Keratinocyte (primary cell): ENCODE measurements around the gene CLCN3. TPM values are rescaled to one million over a fixed set of nuclear protein-coding genes. Genes with fewer than 3 reads are reported as not detected.

Experiments used
- DNase-seq: peaks from one replicate; pipeline ENCODE4 v3.0.0-alpha.2; 2011; ENCODE audit warnings: low read depth, missing footprints, low spot score
- FAIRE-seq: peaks from 2 replicates; lab custom pipeline; 2011; peaks lifted over from hg19 to GRCh38; lab: Jason Lieb, UNC
- H2AFZ ChIP-seq: 2 replicates; pipeline ENCODE4 v1.6.0; 2012; ENCODE audit warnings: low read length, control low read depth, inconsistent platforms; ENCODE audit not compliant: control insufficient read depth
- H3K27ac ChIP-seq: 2 replicates; pipeline ENCODE4 v1.5.1; 2011; ENCODE audit warnings: low read length; ENCODE audit not compliant: control insufficient read depth, insufficient read depth
- H3K27me3 ChIP-seq: 3 replicates; pipeline ENCODE4 v1.6.0; 2011; ENCODE audit warnings: low read length; ENCODE audit not compliant: control insufficient read depth, insufficient read depth; ENCODE audit errors: extremely low read depth
- H3K36me3 ChIP-seq, 2 experiments: 2 replicates in 1 of 2; 3 replicates in 1 of 2; pipeline ENCODE4 v1.5.1; 2011; ENCODE audit warnings: low read length in 2 of 2, mild to moderate bottlenecking in 1 of 2; ENCODE audit not compliant: control insufficient read depth in 2 of 2, insufficient read depth in 2 of 2; ENCODE audit errors: extremely low read depth in 1 of 2
- H3K4me1 ChIP-seq: 3 replicates; pipeline ENCODE4 v1.5.1; 2011; ENCODE audit warnings: low read length; ENCODE audit not compliant: control insufficient read depth, insufficient read depth; ENCODE audit errors: extremely low read depth
- H3K4me2 ChIP-seq: 3 replicates; pipeline ENCODE4 v1.6.0; 2011; ENCODE audit warnings: low read depth, low read length; ENCODE audit not compliant: control insufficient read depth, insufficient read depth; ENCODE audit errors: extremely low read depth
- H3K4me3 ChIP-seq, 3 experiments: fragments of 200-600 bp in 1 of 3; sonication (generic) in 1 of 3; 2 replicates in 2 of 3; 3 replicates in 1 of 3; pipeline ENCODE4 v1.5.1; 2011 to 2016; ENCODE audit warnings: low read length in 3 of 3, mild to moderate bottlenecking in 3 of 3, control low read depth in 2 of 3, inconsistent platforms in 1 of 3, low read depth in 1 of 3, mixed read lengths in 1 of 3, mixed run types in 1 of 3, moderate library complexity in 1 of 3; ENCODE audit not compliant: control insufficient read depth in 2 of 3, insufficient read depth in 2 of 3; ENCODE audit errors: extremely low read depth in 1 of 3
- H3K79me2 ChIP-seq: 2 replicates; pipeline ENCODE4 v1.6.0; 2012; ENCODE audit warnings: low read length; ENCODE audit not compliant: control insufficient read depth, insufficient read depth
- H3K9ac ChIP-seq: 3 replicates; pipeline ENCODE4 v1.6.0; 2011; ENCODE audit warnings: low read length; ENCODE audit not compliant: control insufficient read depth, insufficient read depth; ENCODE audit errors: extremely low read depth
- H3K9me1 ChIP-seq: 3 replicates; pipeline ENCODE4 v1.6.0; 2011; ENCODE audit warnings: low read length; ENCODE audit not compliant: control insufficient read depth, insufficient read depth; ENCODE audit errors: extremely low read depth
- H3K9me3 ChIP-seq: 2 replicates; pipeline ENCODE4 v1.5.1; 2012; ENCODE audit warnings: low read depth, low read length; ENCODE audit not compliant: control insufficient read depth
- H4K20me1 ChIP-seq: 3 replicates; pipeline ENCODE4 v1.6.0; 2011; ENCODE audit warnings: low read length; ENCODE audit not compliant: control insufficient read depth, insufficient read depth; ENCODE audit errors: extremely low read depth
- CTCF ChIP-seq, 3 experiments: IDR thresholded peaks in 1 of 3; conservative IDR thresholded peaks in 1 of 3; optimal IDR thresholded peaks in 1 of 3; 2 replicates in 2 of 3; 3 replicates in 1 of 3; pipeline versions ENCODE3 to v1.5.1; 2011; ENCODE audit warnings: low read length in 3 of 3, mild to moderate bottlenecking in 3 of 3, moderate library complexity in 2 of 3, control low read depth in 1 of 3, inconsistent platforms in 1 of 3; ENCODE audit not compliant: insufficient read depth in 2 of 3; ENCODE audit errors: extremely low read depth in 1 of 3
- EZH2 ChIP-seq: IDR thresholded peaks from one replicate; pipeline ENCODE4 v1.6.1; 2012; ENCODE audit warnings: inconsistent platforms, mild to moderate bottlenecking, low read length, moderate library complexity
- dilution Hi-C: fragments of 300-500 bp; cut with MboI; formaldehyde crosslinking; loops from one replicate; pipeline ENCODE4 v1.7.0; 2020; ENCODE audit warnings: low sequenced_read_pairs; ENCODE audit not compliant: extremely low pct_ligation_motif_present
- polyA plus RNA-seq, 5 experiments: library from polyadenylated mRNA; depleted of rRNA in 3 of 5; stranded (reverse) in 3 of 5; stranded (forward) in 1 of 5; unstranded in 1 of 5; fragments of >200 nt; gene quantifications; 1 replicate in 1 of 5; 2 replicates in 3 of 5; 3 replicates in 1 of 5; pipeline versions ENCODE4 v1.2.1 to v1.2.3, GENCODE V29; 2011 to 2012; ENCODE audit warnings: missing spikeins in 2 of 5, low read depth in 1 of 5, low replicate concordance in 1 of 5

Gene CLCN3
- polyA plus RNA-seq, 1 donor (not counting 4 experiments of a cell fraction or from before 2014, with no cell fraction given) = 34.2 TPM

GRCh38 chr4:169640261-169640870 is 20.0 kb downstream of the CLCN3 start:
- H3K4me2 ChIP-seq = no peak overlapping the region
- DNase-seq = no peak
- TF ChIP-seq EZH2 = no peak
- no peak for TF ChIP-seq CTCF (optimal IDR thresholded peaks at IDR 0.05 in 1 of 3, IDR thresholded peaks at IDR 0.05 in 1 of 3, conservative IDR thresholded peaks at IDR 0.05 in 1 of 3; ENCODE audit: extremely low read depth in 1 of 3, insufficient read depth in 2 of 3, low read length in 3 of 3)
- H3K9me3 ChIP-seq = no peaks in the 10 kb centered on the region
- no peaks in the 10 kb centered on the region for H3K79me2 ChIP-seq
- no peak overlapping the region for H2AFZ ChIP-seq
- H3K27ac ChIP-seq = no peak overlapping the region
- dilution Hi-C loops = no loop called here
- H3K9ac ChIP-seq = no peak overlapping the region
- H3K4me1 ChIP-seq = no peaks in the 10 kb centered on the region
- H4K20me1 ChIP-seq = no peaks in the 10 kb centered on the region
- H3K9me1 ChIP-seq = no peaks in the 10 kb centered on the region
- H3K27me3 ChIP-seq = no peaks in the 10 kb centered on the region
- no peak overlapping the region for H3K4me3 ChIP-seq
- peaks cover 0 to 5% of the 10 kb centered on the region in 2 experiments for H3K36me3 ChIP-seq
- no peak for FAIRE-seq

GRCh38 chr4:169644802-169645201 is 24.4 kb downstream of the CLCN3 start:
- Histone ChIP-seq H3K27ac (no peak overlapping the region), H3K9ac (no peak overlapping the region), H4K20me1 (no peaks in the 10 kb centered on the region), H3K9me3 (no peaks in the 10 kb centered on the region), H3K27me3 (no peaks in the 10 kb centered on the region), H3K79me2 (no peaks in the 10 kb centered on the region), H3K4me1 (no peaks in the 10 kb centered on the region), H3K36me3 (no peaks in the 10 kb centered on the region), H3K4me2 (no peak overlapping the region), H2AFZ (no peak overlapping the region), H3K4me3 (no peak overlapping the region), H3K9me1 (no peaks in the 10 kb centered on the region)
- TF ChIP-seq EZH2 = no peak
- TF ChIP-seq CTCF (optimal IDR thresholded peaks at IDR 0.05 in 1 of 3, IDR thresholded peaks at IDR 0.05 in 1 of 3, conservative IDR thresholded peaks at IDR 0.05 in 1 of 3; ENCODE audit: extremely low read depth in 1 of 3, insufficient read depth in 2 of 3, low read length in 3 of 3) = no peak
- dilution Hi-C loops = no loop called here
- FAIRE-seq (no peak), DNase-seq (no peak)
